Measurements from ENCODE around the gene SLC22A23. TPM values are rescaled to one million over a fixed set of nuclear protein-coding genes. Genes with fewer than 3 reads are reported as not detected.

Gene SLC22A23
- total and polyA plus RNA-seq, 12 donors: 2.3 to 18.5 (median 5.3) TPM

DNA sequence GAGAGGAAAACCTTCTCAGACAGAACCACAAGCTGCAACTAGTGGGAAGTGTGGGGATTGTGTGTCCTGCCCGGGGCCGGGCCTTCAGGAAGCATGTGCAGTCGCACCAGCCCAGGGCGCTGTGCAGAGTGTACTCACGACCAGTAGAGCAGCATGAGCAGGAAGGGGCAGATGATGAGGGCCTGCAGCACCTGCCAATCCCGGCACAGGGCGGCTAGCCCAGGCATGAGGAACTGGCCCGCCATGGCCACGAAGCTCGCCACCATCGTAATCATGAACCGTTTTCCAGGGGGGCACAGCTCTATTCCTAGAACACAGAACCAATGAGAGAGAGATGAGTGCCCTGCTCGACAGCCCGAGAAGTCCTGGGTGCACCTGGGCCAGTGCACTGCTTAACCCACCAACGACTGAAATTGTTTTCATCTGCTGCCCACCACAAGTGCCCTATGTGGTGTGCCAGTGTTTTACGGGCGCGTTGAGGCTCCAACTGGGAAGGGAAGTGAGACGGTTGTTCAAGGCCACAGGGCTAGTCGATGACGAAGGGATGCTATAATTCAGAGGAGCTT is 133.1 kb downstream of the SLC22A23 start:
- no peaks in the 10 kb centered on the region for H3K9me3 ChIP-seq (replicated peaks in 1 of 3)
- intact Hi-C loops (cut with DNase I): no loop called here
- H3K27me3 ChIP-seq: no peaks in the 10 kb centered on the region
- peaks cover 0 to 14% of the 10 kb centered on the region in 2 donors for H3K4me1 ChIP-seq (replicated peaks in 1 of 2)
- DNase-seq: peak in 1 of 7 donors; percentile 51
- no peak overlapping the region for H3K4me3 ChIP-seq
- peak overlapping the region in 2 of 5 donors; percentile 60 to 83 for H3K27ac ChIP-seq
- no peaks in the 10 kb centered on the region for H3K36me3 ChIP-seq (replicated peaks in 1 of 2)
- no peak for TF ChIP-seq POLR2A (IDR thresholded peaks at IDR 0.05)
- TF ChIP-seq, protein P1, sequence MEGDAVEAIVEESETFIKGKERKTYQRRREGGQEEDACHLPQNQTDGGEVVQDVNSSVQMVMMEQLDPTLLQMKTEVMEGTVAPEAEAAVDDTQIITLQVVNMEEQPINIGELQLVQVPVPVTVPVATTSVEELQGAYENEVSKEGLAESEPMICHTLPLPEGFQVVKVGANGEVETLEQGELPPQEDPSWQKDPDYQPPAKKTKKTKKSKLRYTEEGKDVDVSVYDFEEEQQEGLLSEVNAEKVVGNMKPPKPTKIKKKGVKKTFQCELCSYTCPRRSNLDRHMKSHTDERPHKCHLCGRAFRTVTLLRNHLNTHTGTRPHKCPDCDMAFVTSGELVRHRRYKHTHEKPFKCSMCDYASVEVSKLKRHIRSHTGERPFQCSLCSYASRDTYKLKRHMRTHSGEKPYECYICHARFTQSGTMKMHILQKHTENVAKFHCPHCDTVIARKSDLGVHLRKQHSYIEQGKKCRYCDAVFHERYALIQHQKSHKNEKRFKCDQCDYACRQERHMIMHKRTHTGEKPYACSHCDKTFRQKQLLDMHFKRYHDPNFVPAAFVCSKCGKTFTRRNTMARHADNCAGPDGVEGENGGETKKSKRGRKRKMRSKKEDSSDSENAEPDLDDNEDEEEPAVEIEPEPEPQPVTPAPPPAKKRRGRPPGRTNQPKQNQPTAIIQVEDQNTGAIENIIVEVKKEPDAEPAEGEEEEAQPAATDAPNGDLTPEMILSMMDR (IDR thresholded peaks at IDR 0.05): no peak
- 78 to 87% (median 83%) methylated on average over 19 to 21 of the region's 21 CpGs for WGBS, 4 donors

DNA sequence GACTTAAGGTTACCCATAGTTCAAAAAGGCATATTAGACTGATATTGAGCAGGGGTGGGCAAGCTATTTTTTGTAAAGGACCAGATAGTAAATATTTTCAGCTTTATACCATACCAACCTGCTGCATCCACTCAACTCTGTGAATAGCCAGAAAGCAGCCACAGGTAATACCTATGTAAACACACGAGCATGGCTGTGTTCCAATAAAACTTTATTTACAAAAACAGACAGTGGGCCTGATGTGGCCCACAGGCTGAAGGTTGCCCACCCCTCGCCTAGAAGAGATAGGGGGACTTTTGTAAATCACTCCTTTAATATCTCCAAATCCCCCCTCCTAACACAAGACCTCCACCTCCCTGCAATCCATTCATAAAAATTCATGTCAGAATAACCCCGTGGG is 133.7 kb downstream of the SLC22A23 start:
- Histone ChIP-seq H3K27me3 (no peaks in the 10 kb centered on the region), H3K36me3 (replicated peaks in 1 of 2) (no peaks in the 10 kb centered on the region), H3K4me1 (replicated peaks in 1 of 2) (peaks cover 0 to 14% of the 10 kb centered on the region in 2 donors), H3K4me3 (no peak overlapping the region), H3K9me3 (replicated peaks in 1 of 3) (no peaks in the 10 kb centered on the region), H3K27ac (no peak overlapping the region)
- intact Hi-C loops (cut with DNase I): no loop called here
- peak in 1 of 7 donors; percentile 4 for DNase-seq
- 89 to 92% (median 91%) methylated on average over 3 of the region's 3 CpGs for WGBS, 4 donors
- TF ChIP-seq, protein P1 (IDR thresholded peaks at IDR 0.05): no peak
- no peak for TF ChIP-seq POLR2A (IDR thresholded peaks at IDR 0.05)

DNA sequence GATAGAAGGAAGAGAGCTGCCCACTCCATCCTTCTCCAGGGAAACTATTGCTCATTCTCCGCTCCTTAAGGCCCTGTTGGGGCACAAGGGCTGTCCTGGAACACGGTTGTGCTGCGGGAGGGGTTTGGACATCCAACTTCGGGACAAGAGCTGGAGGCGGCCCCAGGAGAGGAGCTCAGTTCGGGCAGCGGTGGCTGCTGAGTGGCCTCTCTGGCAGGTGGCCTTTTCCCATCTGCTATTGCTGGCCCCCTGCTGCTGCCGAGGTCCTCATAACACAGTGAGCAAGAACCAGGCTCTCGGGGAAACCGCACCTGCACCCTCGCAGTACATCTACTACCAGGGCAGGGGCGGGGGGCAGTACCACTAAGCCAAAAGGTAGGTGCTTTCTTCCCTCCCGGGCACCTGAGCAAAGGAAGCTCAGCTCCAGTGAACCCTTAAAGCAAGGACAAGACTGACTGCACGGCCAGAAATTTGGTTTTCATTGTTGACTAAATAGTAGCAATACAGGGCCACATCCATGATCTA is 134.4 kb downstream of the SLC22A23 start:
- H3K36me3 ChIP-seq (replicated peaks in 1 of 2): no peaks in the 10 kb centered on the region
- TF ChIP-seq, protein P1 (IDR thresholded peaks at IDR 0.05): no peak
- no peak for TF ChIP-seq POLR2A (IDR thresholded peaks at IDR 0.05)
- intact Hi-C loops (cut with DNase I): no loop called here
- WGBS, 4 donors: 91 to 99% (median 95%) methylated on average over 6 to 14 of the region's 14 CpGs
- DNase-seq: peak in 1 of 7 donors; percentile 41
- no peaks in the 10 kb centered on the region for H3K27me3 ChIP-seq
- no peak overlapping the region for H3K4me3 ChIP-seq
- no peak overlapping the region for H3K27ac ChIP-seq
- H3K9me3 ChIP-seq (replicated peaks in 1 of 3): no peaks in the 10 kb centered on the region
- H3K4me1 ChIP-seq (replicated peaks in 1 of 2): peaks cover 0 to 14% of the 10 kb centered on the region in 2 donors

DNA sequence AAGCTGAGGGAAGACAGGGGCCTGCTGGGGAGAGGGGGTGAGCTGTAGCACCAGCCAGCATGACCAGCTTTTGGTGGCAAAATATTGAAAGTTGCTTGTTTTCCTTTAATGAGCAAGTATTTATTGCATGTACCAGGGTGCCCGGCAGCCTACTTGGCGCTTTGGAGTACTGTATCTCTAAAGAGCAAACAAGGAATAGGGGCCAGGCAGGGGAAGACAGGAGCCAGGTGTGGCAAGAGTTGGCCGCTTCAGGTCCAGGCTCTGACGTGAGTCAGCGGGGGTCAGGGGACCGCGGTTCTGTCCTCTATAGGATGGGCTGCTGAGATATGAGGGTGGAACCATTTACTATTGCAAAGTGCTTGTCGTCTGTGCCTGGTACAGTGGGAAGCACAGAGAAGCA is 135.0 kb downstream of the SLC22A23 start:
- DNase-seq: peak in 1 of 7 donors; percentile 20
- intact Hi-C loops (cut with DNase I): no loop called here
- no peaks in the 10 kb centered on the region for H3K9me3 ChIP-seq (replicated peaks in 1 of 3)
- no peak for TF ChIP-seq POLR2A (IDR thresholded peaks at IDR 0.05)
- TF ChIP-seq, protein P1 (IDR thresholded peaks at IDR 0.05): no peak
- no peaks in the 10 kb centered on the region for H3K27me3 ChIP-seq
- H3K36me3 ChIP-seq (replicated peaks in 1 of 2): no peaks in the 10 kb centered on the region
- no peak overlapping the region for H3K4me3 ChIP-seq
- 80 to 96% (median 94%) methylated on average over 8 of the region's 8 CpGs for WGBS, 4 donors
- H3K27ac ChIP-seq: no peak overlapping the region
- peaks cover 0 to 14% of the 10 kb centered on the region in 2 donors for H3K4me1 ChIP-seq (replicated peaks in 1 of 2)

Measured in adrenal gland (tissue), 12 donors.